Upper lobe of left lung (tissue), 4 donors: Measurements from ENCODE around the gene MYO9A.

Experiments used
- EP300 ChIP-seq, 4 donors: sonication (generic); formaldehyde crosslinking; IDR thresholded peaks; one replicate each; pipeline ENCODE4 v1.5.1; 2017; ENCODE audit warnings: antibody characterized with exemption in 4 of 4, control low read depth in 2 of 4
- POLR2A ChIP-seq, 4 donors: fragments of 450-650 bp; IDR thresholded peaks; one replicate each; pipeline ENCODE4 v1.5.1; 2016 to 2017; ENCODE audit warnings: antibody characterized with exemption in 4 of 4, mild to moderate bottlenecking in 2 of 4
- POLR2AphosphoS5 ChIP-seq, 2 donors: sonication (generic); formaldehyde crosslinking; IDR thresholded peaks; one replicate each; pipeline ENCODE4 v1.5.1; 2017; ENCODE audit warnings: antibody characterized with exemption in 2 of 2
- TF ChIP-seq, protein P1 (sequence below), 6 experiments: fragments of 450-650 bp in 4 of 6; fragments of 200-600 bp in 2 of 6; sonication (generic) in 2 of 6; IDR thresholded peaks; one replicate each; pipeline ENCODE4 v1.5.1; 2016 to 2019; ENCODE audit warnings: antibody characterized with exemption in 6 of 6

GRCh38 chr15:71889385-71889784 is 228.6 kb downstream of the MYO9A start:
- TF ChIP-seq, protein P1, sequence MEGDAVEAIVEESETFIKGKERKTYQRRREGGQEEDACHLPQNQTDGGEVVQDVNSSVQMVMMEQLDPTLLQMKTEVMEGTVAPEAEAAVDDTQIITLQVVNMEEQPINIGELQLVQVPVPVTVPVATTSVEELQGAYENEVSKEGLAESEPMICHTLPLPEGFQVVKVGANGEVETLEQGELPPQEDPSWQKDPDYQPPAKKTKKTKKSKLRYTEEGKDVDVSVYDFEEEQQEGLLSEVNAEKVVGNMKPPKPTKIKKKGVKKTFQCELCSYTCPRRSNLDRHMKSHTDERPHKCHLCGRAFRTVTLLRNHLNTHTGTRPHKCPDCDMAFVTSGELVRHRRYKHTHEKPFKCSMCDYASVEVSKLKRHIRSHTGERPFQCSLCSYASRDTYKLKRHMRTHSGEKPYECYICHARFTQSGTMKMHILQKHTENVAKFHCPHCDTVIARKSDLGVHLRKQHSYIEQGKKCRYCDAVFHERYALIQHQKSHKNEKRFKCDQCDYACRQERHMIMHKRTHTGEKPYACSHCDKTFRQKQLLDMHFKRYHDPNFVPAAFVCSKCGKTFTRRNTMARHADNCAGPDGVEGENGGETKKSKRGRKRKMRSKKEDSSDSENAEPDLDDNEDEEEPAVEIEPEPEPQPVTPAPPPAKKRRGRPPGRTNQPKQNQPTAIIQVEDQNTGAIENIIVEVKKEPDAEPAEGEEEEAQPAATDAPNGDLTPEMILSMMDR (IDR thresholded peaks at IDR 0.05): no peak
- no peak for TF ChIP-seq POLR2A (IDR thresholded peaks at IDR 0.05)
- TF ChIP-seq POLR2AphosphoS5 (IDR thresholded peaks at IDR 0.05): no peak
- TF ChIP-seq EP300 (IDR thresholded peaks at IDR 0.05): no peak
